WTC11 (cell line): ENCODE results near the gene NDRG3.

Source experiments
- CBFB ChIP-seq: sonication (generic); formaldehyde crosslinking; IDR thresholded peaks from 2 replicates; pipeline ENCODE4 v1.8.1; 2022; ENCODE audit warnings: mild to moderate bottlenecking, low read depth, missing genetic modification reagents
- ELF4 ChIP-seq: sonication (generic); formaldehyde crosslinking; IDR thresholded peaks from 2 replicates; pipeline ENCODE4 v1.8.1; 2022; ENCODE audit warnings: low read depth, mild to moderate bottlenecking, moderate library complexity, missing genetic modification reagents
- IRF1 ChIP-seq: sonication (generic); formaldehyde crosslinking; IDR thresholded peaks from 2 replicates; pipeline ENCODE4 v1.8.0; 2023; ENCODE audit warnings: missing genetic modification reagents
- IRF2 ChIP-seq: sonication (generic); formaldehyde crosslinking; IDR thresholded peaks from 2 replicates; pipeline ENCODE4 v1.8.0; 2022; ENCODE audit warnings: low read depth, missing genetic modification reagents, borderline replicate concordance
- MLX ChIP-seq: sonication (generic); formaldehyde crosslinking; IDR thresholded peaks from 2 replicates; pipeline ENCODE4 v1.8.1; 2023; ENCODE audit warnings: mild to moderate bottlenecking, missing genetic modification reagents, moderate library complexity
- SMAD4 ChIP-seq: sonication (generic); formaldehyde crosslinking; IDR thresholded peaks from 2 replicates; pipeline ENCODE4 v1.8.0; 2022; ENCODE audit warnings: mild to moderate bottlenecking, missing genetic modification reagents
- ZBTB43 ChIP-seq: sonication (generic); formaldehyde crosslinking; IDR thresholded peaks from 2 replicates; pipeline ENCODE4 v1.8.1; 2023; ENCODE audit warnings: mild to moderate bottlenecking, missing genetic modification reagents
- TF ChIP-seq, protein P1 (sequence below): sonication (generic); formaldehyde crosslinking; IDR thresholded peaks from 2 replicates; pipeline ENCODE4 v1.8.0; 2022; ENCODE audit warnings: mild to moderate bottlenecking, missing genetic modification reagents
- TF ChIP-seq, protein P2 (sequence below): fragments of 200-600 bp; IDR thresholded peaks from 2 replicates; pipeline ENCODE4 v1.8.0; 2022; ENCODE audit warnings: antibody characterized with exemption

GRCh38 chr20:36682311-36682710, 63.6 kb downstream of the NDRG3 start:
- no peak for TF ChIP-seq MLX
- TF ChIP-seq, protein P1, sequence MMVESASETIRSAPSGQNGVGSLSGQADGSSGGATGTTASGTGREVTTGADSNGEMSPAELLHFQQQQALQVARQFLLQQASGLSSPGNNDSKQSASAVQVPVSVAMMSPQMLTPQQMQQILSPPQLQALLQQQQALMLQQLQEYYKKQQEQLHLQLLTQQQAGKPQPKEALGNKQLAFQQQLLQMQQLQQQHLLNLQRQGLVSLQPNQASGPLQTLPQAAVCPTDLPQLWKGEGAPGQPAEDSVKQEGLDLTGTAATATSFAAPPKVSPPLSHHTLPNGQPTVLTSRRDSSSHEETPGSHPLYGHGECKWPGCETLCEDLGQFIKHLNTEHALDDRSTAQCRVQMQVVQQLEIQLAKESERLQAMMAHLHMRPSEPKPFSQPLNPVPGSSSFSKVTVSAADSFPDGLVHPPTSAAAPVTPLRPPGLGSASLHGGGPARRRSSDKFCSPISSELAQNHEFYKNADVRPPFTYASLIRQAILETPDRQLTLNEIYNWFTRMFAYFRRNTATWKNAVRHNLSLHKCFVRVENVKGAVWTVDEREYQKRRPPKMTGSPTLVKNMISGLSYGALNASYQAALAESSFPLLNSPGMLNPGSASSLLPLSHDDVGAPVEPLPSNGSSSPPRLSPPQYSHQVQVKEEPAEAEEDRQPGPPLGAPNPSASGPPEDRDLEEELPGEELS, result no peak
- TF ChIP-seq, protein P2, sequence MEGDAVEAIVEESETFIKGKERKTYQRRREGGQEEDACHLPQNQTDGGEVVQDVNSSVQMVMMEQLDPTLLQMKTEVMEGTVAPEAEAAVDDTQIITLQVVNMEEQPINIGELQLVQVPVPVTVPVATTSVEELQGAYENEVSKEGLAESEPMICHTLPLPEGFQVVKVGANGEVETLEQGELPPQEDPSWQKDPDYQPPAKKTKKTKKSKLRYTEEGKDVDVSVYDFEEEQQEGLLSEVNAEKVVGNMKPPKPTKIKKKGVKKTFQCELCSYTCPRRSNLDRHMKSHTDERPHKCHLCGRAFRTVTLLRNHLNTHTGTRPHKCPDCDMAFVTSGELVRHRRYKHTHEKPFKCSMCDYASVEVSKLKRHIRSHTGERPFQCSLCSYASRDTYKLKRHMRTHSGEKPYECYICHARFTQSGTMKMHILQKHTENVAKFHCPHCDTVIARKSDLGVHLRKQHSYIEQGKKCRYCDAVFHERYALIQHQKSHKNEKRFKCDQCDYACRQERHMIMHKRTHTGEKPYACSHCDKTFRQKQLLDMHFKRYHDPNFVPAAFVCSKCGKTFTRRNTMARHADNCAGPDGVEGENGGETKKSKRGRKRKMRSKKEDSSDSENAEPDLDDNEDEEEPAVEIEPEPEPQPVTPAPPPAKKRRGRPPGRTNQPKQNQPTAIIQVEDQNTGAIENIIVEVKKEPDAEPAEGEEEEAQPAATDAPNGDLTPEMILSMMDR, result no peak
- TF ChIP-seq ZBTB43 (CRISPR knock-in tag), result no peak
- TF ChIP-seq IRF2 (CRISPR knock-in tag), result no peak
- no peak for TF ChIP-seq CBFB (CRISPR knock-in tag)
- no peak for TF ChIP-seq ELF4
- TF ChIP-seq SMAD4 (CRISPR knock-in tag), result no peak
- no peak for TF ChIP-seq IRF1 (CRISPR knock-in tag)
